Activated CD4-positive, CD25-positive, alpha-beta regulatory T cell treated with anti-CD3 and anti-CD28 coated beads, Interleukin-2, amount 50 U/mL, for 16 hours (primary cell): ENCODE measurements around the gene DNAH9.
"Not testable (repeated sequence)": the region's sequence is repeated elsewhere in the genome, so short reads cannot be mapped to it uniquely, and the experiment has no call there.

Experiments used
- DNase-seq: peaks from one replicate; pipeline ENCODE4 v3.0.0-alpha.2; 2020; ENCODE audit warnings: low read depth, low spot score

Gene DNAH9

DNA sequence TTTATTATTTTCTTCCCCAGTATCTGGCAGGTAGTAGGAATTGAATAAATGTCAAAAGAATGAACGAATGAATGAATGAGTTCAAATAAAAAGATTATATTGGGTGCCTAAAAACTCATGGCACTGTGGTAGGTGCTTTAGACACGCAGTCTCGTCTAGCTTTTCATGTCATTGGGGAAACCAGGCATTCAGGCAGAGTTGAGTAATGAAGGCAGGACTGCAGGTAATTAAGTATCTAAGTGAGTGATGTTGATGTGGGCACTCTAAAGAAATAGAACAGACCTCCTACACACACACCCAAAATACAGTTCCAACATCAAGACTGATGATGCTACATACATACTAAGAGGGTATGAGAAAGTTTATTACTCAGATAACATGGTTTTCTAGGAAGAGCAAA is 302.4 kb downstream of the DNAH9 start:
- DNase-seq: no peak

DNA sequence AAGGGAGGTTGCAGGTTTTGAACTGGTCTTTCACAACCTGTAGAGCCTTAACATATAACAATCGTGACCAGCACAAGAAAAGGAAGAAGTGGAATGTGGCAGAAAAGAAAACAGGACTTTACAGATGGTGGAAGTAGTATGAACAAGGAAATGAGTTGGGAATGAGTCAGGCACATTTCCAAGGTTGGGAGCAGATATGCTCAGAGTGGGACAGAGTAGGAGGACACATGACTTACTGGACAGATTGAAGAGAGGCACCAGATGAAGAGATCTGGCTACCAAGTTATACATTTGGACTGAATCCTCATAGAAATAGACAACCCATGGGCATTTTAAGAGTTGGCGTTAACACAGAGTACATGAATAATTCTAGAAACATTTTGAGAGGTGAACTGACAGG is 303.7 kb downstream of the DNAH9 start:
- DNase-seq: no peak

DNA sequence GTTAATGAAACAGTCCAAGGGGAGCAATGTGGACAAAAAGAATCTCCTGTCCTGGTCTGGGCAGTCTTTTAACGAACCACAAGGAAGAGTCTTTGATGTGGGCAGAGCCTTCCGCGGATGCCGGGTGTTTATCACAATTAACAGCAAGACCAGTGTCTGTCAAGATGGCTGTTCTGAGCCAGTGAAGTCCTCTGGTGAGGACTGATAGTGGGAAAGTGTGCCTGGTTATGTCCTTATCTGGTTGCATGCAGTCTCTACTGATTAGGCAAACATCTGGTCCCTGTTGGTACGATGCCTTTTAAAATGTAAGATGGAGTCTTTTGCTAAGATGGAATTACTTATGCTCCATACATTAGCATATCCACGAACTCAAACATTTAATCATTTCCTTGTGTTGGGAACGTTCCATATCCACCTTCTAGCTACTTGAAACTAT is 310.5 kb downstream of the DNAH9 start:
- no peak for DNase-seq

DNA sequence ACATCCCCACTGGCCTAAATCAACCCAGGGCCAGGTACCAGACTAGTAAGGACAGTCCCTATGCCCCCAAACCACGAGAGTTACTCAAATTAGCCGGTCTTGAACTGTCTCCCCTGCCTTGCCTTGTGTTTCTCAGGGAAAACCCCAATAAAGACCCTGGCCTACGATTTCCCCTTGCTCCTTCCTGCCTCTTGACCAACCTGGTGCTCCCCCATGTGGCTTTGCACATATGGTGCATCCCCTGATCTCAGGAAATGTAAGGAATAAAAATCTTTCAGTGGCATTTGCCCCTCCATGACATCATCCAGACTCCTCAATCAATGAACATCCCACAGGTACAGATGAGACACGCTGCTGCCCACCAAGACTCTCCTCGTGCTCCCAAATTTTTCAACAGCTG is 311.1 kb downstream of the DNAH9 start:
- DNase-seq: no peak

DNA sequence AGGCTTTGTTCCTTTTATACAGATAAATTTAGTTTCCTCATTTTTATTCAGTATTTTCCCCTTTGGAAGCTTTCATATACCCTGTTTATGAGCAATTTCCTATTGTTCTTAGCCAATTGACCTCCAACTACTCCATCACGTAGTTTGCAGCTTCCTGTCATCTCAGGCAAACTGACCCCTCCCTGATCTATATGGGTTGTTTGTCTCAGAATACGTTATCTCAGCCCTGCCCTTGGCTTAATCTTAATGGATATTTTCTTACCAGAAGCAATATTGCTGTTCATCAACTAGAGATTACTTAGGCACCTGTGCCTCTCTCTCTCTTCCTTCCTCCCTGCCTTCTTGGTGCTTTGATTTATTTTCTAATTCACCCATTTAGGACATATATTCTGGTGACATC is 317.8 kb downstream of the DNAH9 start:
- DNase-seq: no peak

DNA sequence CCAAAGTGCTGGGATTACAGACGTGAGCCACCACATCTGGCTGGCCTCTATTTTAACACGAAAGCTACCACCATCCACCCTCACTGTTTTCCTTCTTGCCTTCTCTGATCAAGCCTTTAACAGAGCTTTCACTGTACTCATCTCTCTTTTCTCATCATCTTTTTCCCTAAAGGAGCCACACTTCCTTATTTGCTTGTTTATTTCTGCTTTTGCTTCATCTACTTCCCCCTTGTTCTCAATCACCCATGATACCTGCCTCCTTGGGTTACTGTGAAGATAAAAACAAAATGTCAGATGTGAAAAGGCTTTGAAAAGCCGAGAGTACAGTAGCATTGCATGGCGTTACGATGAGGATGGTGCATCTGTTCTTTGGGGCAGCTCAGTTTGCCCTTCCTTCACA is 319.1 kb downstream of the DNAH9 start:
- no peak for DNase-seq

DNA sequence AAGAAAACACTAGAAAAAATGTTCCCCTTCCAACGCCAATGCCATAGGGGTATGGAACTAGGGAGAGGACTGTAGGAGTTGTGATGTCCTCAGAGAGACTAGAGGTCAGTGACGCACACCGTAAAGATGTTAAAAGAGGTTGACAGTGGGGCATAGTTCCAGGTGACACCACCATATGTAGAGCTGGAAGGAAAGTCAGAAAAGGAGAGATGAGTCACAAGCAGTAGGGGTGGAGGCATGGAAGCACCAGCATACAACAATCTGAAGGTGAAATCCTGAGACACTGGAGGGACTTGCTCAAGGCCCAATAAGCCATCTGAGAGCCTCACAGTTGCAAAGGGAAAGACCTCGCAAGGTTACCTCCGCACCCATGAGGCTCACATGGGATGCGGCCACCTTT is 323.0 kb downstream of the DNAH9 start:
- DNase-seq: no peak

DNA sequence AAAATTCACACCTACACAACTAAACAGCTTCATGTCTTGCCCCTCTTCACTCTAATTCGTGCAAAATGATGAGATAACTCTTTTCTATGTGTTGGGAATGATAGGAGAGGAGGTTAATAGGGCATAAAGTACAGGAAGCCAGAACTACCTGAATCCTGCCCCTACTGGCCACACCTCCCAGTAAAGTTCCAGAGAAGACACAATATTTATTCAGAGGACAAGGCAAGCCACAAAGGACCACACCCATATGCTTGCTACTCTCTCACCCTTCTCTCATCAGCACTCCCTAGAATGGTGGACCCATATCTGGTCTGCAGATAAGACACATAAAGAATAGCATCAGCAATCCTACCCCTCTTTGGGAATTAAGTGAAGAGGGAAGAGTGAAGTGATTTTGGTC is 324.4 kb downstream of the DNAH9 start:
- no peak for DNase-seq

DNA sequence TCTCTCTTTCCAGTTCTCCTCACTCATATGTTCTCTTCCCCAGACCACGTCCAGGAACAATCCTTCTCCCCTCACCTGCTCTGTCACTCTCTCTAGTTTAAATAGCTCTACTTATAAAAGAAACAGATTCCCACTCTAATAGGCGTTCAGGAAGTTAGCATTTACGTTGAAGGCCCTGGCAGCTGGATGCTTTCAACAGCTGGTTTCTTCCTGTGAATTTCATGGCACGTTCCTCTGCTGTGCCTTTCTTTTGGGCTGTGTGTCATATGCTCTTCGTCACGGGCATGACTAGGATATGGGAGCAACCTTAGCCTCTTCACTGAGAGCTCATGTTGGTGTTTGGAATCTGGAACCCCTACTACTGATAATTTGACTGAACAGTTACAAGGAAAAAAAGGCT is 325.8 kb downstream of the DNAH9 start:
- no peak for DNase-seq

DNA sequence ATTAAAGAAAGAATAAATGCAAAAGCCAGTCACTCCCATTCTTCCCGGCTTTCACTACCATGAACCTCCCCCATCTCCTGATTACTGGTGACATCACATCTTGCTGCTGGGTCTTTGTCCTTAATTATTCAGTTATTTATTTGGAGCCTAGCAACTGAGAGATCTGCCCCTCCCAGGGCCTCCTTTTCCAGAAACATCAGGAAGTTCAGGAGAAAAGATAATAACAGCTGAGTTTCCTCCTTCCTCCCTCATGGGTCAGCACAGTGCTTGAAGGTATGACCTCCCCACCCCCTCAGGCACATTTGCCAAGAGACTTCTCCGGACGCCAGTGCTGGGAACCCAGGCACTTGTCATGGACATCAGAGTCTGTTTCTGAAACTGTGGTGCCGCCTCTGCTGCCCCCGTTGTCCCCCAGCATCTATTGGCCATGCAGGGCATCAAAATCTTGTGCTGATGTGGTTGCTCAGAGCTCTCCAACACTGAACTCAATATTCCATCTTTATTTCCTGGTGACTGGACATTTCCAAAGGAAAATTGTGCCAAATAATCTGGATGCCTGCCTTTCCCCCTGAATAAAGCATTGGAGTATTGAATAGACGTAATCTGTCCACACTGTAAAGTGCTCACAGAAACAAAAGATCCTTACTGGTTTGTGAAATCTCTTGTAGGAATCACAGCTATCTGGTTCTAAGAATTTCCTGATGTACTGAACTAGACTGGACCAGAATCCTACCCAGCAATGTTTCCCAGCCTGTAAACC is 327.2 kb downstream of the DNAH9 start:
- DNase-seq: no peak

DNA sequence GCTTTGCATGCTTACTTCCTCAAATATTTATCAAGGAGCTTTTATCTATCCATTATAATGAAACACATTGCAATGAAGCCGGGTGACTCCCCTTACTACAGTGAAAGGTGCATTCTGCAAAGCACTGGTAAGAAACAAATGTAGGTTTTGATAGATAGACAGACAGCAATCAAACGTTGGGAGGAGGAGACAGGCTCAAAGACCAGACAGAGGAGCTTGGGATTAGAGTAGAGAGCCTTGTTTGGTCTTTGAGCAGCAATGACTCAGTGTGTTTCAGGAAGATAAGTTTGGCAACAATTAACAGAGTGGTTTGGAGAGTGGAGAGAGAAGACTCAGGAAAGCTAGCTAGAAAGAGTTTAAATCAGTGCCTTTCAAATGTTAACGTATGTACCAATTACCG is 330.2 kb downstream of the DNAH9 start:
- no peak for DNase-seq

DNA sequence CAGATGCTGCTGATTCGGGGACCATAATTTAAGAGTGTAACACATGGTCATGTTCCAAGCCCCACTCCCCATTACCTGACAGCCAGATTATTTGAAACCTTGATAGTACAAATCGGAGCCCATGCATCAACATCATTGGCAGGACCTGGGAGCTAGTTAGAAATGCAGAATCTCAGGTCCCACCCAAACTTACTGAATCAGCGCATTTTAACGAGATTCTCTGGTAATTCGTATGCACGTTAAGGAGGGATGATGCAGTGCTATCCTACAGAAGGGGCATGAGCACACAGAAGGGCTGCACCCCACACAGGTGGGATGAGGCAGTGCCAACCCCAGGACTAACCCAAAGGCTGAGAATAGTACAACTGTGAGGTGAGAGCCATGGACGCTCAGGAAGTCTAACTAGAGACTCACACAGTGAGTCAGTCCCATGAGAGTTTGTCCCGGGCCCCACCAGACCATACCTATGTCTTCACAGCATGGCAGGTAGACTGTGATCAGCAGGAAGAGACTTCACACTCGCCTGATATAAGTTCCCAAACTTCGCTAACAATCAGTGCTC is 334.1 kb downstream of the DNAH9 start:
- DNase-seq: no peak

DNA sequence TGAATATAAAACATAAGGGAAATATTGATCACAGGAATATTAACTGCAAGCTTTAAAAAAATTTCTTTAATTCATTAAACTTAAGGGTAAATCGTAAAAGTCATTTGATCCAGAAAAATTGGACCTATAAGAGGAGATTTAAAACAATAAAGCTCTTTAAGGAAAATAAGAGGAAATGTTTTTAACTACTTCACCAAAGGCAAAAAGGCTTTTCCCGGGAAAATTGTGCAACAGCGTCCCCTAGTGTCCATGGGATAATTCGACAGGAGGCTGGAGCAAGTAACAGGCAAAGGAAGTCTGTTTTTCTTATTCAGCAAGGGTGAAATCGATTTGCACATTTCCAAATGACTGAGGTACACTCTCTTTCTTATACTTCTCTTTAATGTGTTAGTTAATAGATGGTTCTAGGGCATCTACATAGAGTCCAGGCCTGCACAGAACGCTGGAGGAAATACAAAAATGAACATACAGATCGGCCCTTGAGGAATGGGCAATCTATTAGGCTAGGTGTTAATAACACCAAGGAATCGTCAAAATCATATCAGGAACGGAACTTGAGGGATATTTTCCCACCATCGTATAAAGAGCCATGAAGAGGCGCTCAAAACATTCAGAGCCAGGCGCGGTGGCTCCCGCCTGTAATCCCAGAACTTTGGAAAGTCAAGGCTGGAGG is 337.6 kb downstream of the DNAH9 start:
- DNase-seq: no peak

DNA sequence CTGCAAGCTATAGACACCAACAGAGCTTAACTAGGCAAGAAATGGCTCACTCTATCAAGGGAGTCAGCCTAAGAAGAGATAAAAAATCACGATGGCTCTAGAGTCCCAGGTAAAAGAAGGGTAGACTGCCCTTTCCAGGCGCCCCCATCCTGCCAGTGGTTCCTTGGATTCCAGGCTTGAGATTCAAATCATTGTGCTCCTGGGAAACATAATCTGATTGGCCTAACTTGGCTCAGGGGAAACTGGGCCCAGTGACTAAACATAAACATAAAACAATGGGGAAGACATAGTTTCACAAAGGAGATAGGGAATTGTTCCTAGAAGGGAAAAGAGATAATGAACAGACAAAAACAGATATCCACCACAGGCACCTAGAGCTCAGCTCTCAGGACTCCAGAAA is 342.6 kb downstream of the DNAH9 start:
- DNase-seq: no peak

DNA sequence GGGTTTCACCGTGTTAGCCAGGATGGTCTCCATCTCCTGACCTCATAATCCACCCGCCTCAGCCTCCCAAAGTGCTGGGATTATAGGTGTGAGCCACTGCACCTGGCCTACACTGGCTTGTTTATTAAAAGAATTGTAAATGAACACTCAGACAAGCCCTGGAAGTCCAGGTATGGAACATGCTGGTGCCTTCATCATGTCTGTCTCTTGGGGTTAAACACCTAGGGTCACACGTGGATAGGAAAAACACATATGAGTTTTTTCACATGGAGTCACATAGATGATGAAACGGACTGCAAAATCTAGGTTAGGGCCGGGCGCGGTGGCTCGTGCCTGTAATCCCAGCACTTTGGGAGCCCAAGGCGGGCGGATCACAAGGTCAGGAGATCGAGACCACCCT is 344.8 kb downstream of the DNAH9 start:
- DNase-seq: not testable (repeated sequence)

DNA sequence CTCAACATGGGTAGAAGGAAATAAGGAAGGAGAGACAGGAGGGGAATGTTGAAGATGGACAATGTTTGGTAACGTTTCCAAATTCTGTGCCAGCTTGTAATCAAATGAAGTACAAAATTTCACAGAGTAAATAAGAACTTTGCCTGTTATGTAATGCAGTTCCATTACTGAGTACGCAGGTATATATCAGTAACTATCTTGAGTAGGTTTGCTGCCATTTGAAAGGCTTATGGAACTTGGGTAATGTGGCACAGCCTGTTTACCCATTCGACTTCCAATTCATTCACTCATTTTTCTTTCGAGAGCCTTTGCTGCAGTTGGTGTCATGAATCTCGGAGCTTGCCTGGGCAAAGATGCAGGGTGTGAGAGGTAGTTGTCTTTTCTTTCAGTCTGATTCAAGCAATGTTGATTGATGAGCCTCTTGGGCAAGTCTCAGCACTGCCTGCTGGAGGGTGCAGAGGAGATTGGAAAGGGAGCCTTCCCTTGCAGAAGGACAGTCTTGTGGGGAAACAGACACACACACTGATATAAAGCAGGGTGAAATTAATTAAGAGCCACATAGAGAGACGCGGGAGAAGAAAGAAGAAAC is 345.6 kb downstream of the DNAH9 start:
- no peak for DNase-seq

DNA sequence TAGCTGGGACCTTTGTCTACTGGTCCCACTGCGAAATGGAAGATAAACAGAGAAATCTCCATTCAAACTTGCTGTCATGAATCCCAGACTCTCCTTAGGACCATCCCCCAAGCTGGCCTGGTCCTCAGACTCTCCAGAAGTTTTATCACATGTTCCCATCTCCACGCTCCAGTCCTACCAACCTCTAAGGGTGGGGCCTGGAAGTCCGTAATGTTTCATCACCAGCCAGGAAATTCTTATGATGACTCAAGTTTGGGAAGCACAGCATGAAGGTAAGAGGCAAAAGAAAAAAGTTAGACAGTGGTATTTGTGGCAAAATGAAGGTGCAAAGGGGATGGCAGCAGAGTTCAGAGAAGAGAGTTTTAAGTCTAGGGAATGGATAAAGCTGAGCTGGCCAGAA is 346.3 kb downstream of the DNAH9 start:
- DNase-seq: no peak

DNA sequence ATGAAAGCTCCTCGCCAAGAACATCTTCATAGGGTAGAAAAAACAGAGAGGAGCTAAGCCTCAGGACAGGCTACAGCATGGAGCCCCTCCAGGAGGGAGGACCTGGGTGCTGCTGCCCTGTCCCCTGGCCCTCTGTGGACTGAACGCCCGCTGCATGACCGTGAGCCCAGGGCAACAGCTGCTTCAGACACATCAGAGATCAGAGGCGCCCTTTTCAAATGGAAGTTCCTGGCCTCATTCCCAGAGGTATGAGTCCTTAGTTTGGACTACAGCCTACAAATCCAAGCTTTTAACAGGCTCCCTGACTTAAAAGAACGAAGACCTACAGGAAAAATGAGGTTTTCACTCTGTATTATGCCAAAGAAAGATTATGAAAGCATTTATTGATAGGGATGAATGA is 350.5 kb downstream of the DNAH9 start:
- DNase-seq: no peak

DNA sequence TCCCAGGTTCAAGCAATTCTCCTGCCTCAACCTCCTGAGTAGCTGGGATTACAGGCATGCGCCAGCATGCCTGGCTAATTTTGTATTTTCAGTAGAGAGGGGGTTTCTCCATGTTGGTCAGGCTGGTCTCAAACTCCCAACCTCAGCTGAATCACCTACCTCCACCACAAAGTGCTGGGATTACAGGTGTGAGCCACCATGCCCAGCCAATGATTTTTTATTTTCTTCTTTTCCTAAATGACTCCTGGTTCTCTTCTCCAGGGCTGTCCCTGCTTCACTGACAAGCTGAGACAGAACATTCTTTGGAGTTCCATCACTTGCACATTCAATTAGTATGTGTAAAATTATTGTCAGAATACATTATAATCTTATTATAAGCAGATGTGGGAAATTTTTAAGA is 351.3 kb downstream of the DNAH9 start:
- not testable (repeated sequence) for DNase-seq

DNA sequence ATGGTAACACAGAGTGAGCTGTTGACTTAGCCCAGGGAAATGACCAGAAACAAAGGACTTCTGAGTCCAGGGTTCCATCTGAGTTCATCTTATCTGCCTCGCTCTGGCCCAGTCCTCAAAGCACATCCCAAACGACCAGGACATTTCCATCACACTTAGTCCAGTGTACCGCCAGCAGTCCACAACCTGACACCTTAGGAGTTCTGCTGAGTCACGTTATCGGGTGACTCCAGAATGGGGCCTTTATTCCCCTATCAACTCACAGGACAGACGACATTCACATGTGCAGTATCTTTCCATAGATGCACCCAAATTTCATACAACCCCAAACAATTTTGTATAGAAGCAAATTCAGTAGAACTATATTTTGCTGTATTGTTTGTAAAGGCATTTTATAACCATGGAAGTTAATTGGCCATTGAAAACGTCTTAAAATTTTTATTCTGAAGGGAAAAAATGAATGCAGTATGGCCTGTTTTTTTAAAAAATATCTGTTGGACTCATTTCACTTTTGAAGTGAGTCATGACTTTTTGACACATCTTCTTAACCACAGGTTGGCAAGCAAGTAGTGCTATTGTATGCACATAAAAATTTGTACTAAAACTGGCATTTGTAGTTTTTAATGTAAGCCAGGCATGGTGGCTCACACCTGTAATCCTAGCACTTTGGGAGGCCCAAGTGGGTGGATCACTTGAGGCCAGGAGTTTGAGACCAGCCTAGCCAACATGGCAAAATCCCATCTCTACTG is 352.7 kb downstream of the DNAH9 start:
- no peak for DNase-seq

DNA sequence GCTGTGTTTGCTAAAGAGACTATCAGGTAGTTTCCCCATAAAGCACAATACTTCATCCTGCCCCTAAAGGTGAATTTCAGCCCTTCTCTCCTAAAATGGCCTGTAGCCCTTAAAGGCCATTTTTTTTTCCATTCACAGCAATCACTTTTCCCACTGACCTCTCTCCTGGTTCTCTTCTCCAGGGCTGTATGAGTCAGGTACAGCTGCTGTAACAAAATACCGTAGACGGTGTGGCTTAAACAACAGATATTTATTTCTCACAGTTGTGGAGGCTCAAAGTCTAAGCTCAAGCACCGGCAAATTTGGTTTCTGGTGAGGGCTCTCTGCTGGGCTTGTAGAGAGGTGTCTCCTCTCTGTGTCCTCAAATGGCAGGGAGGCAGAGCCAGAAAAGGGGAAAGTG is 354.3 kb downstream of the DNAH9 start:
- no peak for DNase-seq

DNA sequence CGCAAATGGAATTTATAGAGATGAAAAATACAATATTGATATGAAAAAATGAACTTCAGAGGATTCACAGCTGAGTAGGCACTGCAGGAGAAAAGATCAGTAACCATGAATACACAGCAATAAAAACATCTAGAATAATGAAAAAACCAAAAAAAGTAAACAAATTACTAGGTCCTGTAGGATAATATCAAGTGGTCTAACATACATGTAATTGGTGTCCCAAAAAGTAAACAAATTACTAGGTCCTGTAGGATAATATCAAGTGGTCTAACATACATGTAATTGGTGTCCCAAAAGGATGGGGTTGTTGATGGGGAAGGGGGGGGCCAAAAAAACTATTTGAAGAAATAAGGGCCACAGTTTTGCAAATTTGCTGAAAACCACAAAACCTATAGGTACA is 355.7 kb downstream of the DNAH9 start:
- DNase-seq: no peak
